GM12878 (cell line): ENCODE results near the gene ATXN2. TPM values are rescaled to one million over a fixed set of nuclear protein-coding genes. Genes with fewer than 3 reads are reported as not detected.

Experiments
- CBX3 ChIP-seq: fragments of 200-600 bp; sonication (generic); IDR thresholded peaks from 2 replicates; pipeline ENCODE4 v1.6.1; 2016; ENCODE audit warnings: low read depth, borderline replicate concordance
- CBX5 ChIP-seq: sonication (generic); IDR thresholded peaks from 2 replicates; pipeline ENCODE4 v1.6.1; 2016; ENCODE audit warnings: low read depth, moderate library complexity, mild to moderate bottlenecking, inconsistent platforms
- HDAC6 ChIP-seq: fragments of 200-600 bp; sonication (generic); IDR thresholded peaks from one replicate; pipeline ENCODE4 v1.8.0; 2017; ENCODE audit warnings: antibody characterized with exemption; ENCODE audit not compliant: unreplicated experiment
- IRF4 ChIP-seq: IDR thresholded peaks from 2 replicates; pipeline ENCODE4 v1.6.1; 2011; ENCODE audit warnings: low read depth, low read length
- PAX5 ChIP-seq: IDR thresholded peaks from 2 replicates; pipeline ENCODE4 v1.6.1; 2011; ENCODE audit warnings: low read depth, low read length, borderline replicate concordance
- RFX5 ChIP-seq: IDR thresholded peaks from 2 replicates; pipeline ENCODE4 v1.6.1; 2011; ENCODE audit warnings: low read depth, low read length, improper control_type of control experiment
- SMARCA5 ChIP-seq: fragments of 450-650 bp; IDR thresholded peaks from 2 replicates; pipeline ENCODE4 v1.6.1; 2017; ENCODE audit warnings: mild to moderate bottlenecking
- TBL1XR1 ChIP-seq: IDR thresholded peaks from 2 replicates; pipeline ENCODE4 v1.6.1; 2012; ENCODE audit warnings: low read depth, low read length, improper control_type of control experiment
- YY1 ChIP-seq: IDR thresholded peaks from 2 replicates; pipeline ENCODE4 v1.6.1; 2011; ENCODE audit warnings: low read depth, mild to moderate bottlenecking, low read length
- ZBED1 ChIP-seq: IDR thresholded peaks from 2 replicates; pipeline ENCODE4 v1.6.1; 2016; ENCODE audit warnings: borderline replicate concordance
- ZNF207 ChIP-seq: fragments of 450-650 bp; IDR thresholded peaks from 2 replicates; pipeline ENCODE4 v1.6.1; 2014; ENCODE audit warnings: antibody characterized with exemption, mild to moderate bottlenecking, borderline replicate concordance
- ZNF384 ChIP-seq: IDR thresholded peaks from 2 replicates; pipeline ENCODE4 v1.6.1; 2012; ENCODE audit warnings: low read depth, mild to moderate bottlenecking, low read length, improper control_type of control experiment, borderline replicate concordance
- ZSCAN29 ChIP-seq: fragments of 450-650 bp; IDR thresholded peaks from 2 replicates; pipeline ENCODE4 v1.6.1; 2017; ENCODE audit warnings: mild to moderate bottlenecking, moderate library complexity
- polyA plus RNA-seq, 11 experiments: library from polyadenylated mRNA; depleted of rRNA in 4 of 11; unstranded in 6 of 11; stranded (reverse) in 5 of 11; fragments of >200 nt; fragmentation: Nextera tagmentation in 4 of 11; fragmentation: Illumina TruSeq in 1 of 11; extraction: Ambion mirVana in 4 of 11; extraction: Trizol in 1 of 11; gene quantifications; 1 replicate in 1 of 11; 2 replicates in 10 of 11; pipeline versions ENCODE4 v1.2.1 to v1.2.3, GENCODE V29; 2011 to 2016; ENCODE audit warnings: inconsistent platforms in 2 of 11, missing spikeins in 2 of 11, low read depth in 1 of 11
- total RNA-seq, 4 experiments: library from RNA; depleted of rRNA in 3 of 4; stranded (reverse); fragments of >200 nt in 3 of 4; fragmentation: Illumina TruSeq in 1 of 4; extraction: Trizol in 1 of 4; gene quantifications; 2 replicates each; pipeline versions ENCODE4 v1.2.1 to v1.2.3, GENCODE V29; 2013 to 2021
- TF ChIP-seq, protein P1 (sequence below): fragments of 450-650 bp; IDR thresholded peaks from 2 replicates; pipeline ENCODE4 v1.6.1; 2016; ENCODE audit warnings: mild to moderate bottlenecking
- TF ChIP-seq, protein P2 (sequence below): fragments of 450-650 bp; IDR thresholded peaks from 2 replicates; pipeline ENCODE4 v1.6.1; 2016; ENCODE audit warnings: mild to moderate bottlenecking, moderate library complexity, borderline replicate concordance
- TF ChIP-seq, protein P3 (sequence below), 3 experiments: IDR thresholded peaks in 2 of 3; conservative IDR thresholded peaks in 1 of 3; 2 replicates each; pipeline ENCODE4 v1.5.1; 2011; ENCODE audit warnings: low read depth in 3 of 3, low read length in 3 of 3, mild to moderate bottlenecking in 3 of 3, control low read depth in 2 of 3, moderate library complexity in 2 of 3, inconsistent platforms in 1 of 3, mixed read lengths in 1 of 3; ENCODE audit not compliant: control insufficient read depth in 2 of 3, insufficient read depth in 1 of 3; ENCODE audit errors: extremely low read depth in 1 of 3
- TF ChIP-seq, protein P4 (sequence below): IDR thresholded peaks from 2 replicates; pipeline ENCODE4 v1.6.1; 2012; ENCODE audit warnings: low read depth, low read length, improper control_type of control experiment
- TF ChIP-seq, protein P5 (sequence below): IDR thresholded peaks from 2 replicates; pipeline ENCODE4 v1.6.1; 2011; ENCODE audit warnings: mild to moderate bottlenecking, low read depth, low read length, moderate library complexity; ENCODE audit not compliant: insufficient replicate concordance
- TF ChIP-seq, protein P6 (sequence below): fragments of 450-650 bp; conservative IDR thresholded peaks from 2 replicates; pipeline ENCODE4 v1.6.1; 2017; ENCODE audit warnings: mild to moderate bottlenecking, moderate library complexity

The ATXN2 gene
- total and polyA plus RNA-seq, 10 of the 15 experiments (the other 5 are each of a cell fraction or from before 2014, with no cell fraction given): 8.8 to 31.5 (median 19.0) TPM

DNA sequence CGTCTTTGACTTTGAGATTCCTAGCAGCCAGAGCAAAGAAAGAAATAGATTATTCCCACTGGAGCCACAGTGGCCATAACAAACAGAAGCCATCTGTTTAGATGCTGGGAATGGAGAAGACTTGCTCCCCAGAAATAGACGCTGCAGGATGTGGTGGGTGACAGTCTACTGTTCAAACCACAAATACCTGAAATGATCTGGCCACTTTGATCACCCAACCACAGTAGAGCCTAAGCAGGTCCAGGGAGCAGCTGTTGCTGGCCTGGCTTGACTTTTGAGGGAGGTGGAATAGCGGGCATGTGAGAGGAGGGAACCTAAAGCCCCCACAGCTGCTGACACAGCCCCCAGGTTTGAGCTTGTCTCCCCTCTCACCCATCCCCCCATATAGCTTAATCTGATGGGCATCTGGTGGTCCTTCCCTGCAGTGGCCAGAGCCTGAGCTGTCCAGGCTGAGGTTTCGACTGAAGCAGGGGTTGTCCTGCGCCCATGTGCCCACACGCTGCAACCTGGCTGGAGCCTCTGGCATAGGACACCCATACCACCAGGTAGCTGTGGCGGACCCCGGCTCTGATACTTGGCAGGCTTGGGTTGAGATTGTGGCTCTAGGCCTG, 154.7 kb downstream of the ATXN2 start (continued):
- TF ChIP-seq, protein P1, sequence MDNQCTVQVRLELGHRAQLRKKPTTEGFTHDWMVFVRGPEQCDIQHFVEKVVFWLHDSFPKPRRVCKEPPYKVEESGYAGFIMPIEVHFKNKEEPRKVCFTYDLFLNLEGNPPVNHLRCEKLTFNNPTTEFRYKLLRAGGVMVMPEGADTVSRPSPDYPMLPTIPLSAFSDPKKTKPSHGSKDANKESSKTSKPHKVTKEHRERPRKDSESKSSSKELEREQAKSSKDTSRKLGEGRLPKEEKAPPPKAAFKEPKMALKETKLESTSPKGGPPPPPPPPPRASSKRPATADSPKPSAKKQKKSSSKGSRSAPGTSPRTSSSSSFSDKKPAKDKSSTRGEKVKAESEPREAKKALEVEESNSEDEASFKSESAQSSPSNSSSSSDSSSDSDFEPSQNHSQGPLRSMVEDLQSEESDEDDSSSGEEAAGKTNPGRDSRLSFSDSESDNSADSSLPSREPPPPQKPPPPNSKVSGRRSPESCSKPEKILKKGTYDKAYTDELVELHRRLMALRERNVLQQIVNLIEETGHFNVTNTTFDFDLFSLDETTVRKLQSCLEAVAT: peak; percentile 46; the same call in 1 of the 2 replicates
- TF ChIP-seq, protein P2, sequence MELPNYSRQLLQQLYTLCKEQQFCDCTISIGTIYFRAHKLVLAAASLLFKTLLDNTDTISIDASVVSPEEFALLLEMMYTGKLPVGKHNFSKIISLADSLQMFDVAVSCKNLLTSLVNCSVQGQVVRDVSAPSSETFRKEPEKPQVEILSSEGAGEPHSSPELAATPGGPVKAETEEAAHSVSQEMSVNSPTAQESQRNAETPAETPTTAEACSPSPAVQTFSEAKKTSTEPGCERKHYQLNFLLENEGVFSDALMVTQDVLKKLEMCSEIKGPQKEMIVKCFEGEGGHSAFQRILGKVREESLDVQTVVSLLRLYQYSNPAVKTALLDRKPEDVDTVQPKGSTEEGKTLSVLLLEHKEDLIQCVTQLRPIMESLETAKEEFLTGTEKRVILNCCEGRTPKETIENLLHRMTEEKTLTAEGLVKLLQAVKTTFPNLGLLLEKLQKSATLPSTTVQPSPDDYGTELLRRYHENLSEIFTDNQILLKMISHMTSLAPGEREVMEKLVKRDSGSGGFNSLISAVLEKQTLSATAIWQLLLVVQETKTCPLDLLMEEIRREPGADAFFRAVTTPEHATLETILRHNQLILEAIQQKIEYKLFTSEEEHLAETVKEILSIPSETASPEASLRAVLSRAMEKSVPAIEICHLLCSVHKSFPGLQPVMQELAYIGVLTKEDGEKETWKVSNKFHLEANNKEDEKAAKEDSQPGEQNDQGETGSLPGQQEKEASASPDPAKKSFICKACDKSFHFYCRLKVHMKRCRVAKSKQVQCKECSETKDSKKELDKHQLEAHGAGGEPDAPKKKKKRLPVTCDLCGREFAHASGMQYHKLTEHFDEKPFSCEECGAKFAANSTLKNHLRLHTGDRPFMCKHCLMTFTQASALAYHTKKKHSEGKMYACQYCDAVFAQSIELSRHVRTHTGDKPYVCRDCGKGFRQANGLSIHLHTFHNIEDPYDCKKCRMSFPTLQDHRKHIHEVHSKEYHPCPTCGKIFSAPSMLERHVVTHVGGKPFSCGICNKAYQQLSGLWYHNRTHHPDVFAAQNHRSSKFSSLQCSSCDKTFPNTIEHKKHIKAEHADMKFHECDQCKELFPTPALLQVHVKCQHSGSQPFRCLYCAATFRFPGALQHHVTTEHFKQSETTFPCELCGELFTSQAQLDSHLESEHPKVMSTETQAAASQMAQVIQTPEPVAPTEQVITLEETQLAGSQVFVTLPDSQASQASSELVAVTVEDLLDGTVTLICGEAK: no peak
- TF ChIP-seq, protein P3, sequence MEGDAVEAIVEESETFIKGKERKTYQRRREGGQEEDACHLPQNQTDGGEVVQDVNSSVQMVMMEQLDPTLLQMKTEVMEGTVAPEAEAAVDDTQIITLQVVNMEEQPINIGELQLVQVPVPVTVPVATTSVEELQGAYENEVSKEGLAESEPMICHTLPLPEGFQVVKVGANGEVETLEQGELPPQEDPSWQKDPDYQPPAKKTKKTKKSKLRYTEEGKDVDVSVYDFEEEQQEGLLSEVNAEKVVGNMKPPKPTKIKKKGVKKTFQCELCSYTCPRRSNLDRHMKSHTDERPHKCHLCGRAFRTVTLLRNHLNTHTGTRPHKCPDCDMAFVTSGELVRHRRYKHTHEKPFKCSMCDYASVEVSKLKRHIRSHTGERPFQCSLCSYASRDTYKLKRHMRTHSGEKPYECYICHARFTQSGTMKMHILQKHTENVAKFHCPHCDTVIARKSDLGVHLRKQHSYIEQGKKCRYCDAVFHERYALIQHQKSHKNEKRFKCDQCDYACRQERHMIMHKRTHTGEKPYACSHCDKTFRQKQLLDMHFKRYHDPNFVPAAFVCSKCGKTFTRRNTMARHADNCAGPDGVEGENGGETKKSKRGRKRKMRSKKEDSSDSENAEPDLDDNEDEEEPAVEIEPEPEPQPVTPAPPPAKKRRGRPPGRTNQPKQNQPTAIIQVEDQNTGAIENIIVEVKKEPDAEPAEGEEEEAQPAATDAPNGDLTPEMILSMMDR (IDR thresholded peaks at IDR 0.05 in 2 of 3, conservative IDR thresholded peaks at IDR 0.05 in 1 of 3; ENCODE audit: control insufficient read depth in 2 of 3, extremely low read depth in 1 of 3, insufficient read depth in 1 of 3, low read depth in 3 of 3, low read length in 3 of 3): no peak
- TF ChIP-seq ZSCAN29: no peak
- TF ChIP-seq YY1: no peak
- TF ChIP-seq CBX3: no peak
- TF ChIP-seq, protein P4, sequence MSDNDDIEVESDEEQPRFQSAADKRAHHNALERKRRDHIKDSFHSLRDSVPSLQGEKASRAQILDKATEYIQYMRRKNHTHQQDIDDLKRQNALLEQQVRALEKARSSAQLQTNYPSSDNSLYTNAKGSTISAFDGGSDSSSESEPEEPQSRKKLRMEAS: no peak
- TF ChIP-seq, protein P5, sequence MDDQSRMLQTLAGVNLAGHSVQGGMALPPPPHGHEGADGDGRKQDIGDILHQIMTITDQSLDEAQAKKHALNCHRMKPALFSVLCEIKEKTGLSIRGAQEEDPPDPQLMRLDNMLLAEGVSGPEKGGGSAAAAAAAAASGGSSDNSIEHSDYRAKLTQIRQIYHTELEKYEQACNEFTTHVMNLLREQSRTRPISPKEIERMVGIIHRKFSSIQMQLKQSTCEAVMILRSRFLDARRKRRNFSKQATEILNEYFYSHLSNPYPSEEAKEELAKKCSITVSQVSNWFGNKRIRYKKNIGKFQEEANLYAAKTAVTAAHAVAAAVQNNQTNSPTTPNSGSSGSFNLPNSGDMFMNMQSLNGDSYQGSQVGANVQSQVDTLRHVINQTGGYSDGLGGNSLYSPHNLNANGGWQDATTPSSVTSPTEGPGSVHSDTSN: peak; percentile 28
- no peak for TF ChIP-seq ZNF207
- peak; percentile 96 for TF ChIP-seq TBL1XR1
- peak; percentile 98 for TF ChIP-seq PAX5
- TF ChIP-seq RFX5: no peak
- TF ChIP-seq CBX5: 0 out of 2 replicates have a peak, but pooled peaks have one; percentile 35
- TF ChIP-seq ZNF384: no peak
- peak; percentile 97 for TF ChIP-seq IRF4
- TF ChIP-seq SMARCA5: peak; percentile 96
- TF ChIP-seq, protein P6, sequence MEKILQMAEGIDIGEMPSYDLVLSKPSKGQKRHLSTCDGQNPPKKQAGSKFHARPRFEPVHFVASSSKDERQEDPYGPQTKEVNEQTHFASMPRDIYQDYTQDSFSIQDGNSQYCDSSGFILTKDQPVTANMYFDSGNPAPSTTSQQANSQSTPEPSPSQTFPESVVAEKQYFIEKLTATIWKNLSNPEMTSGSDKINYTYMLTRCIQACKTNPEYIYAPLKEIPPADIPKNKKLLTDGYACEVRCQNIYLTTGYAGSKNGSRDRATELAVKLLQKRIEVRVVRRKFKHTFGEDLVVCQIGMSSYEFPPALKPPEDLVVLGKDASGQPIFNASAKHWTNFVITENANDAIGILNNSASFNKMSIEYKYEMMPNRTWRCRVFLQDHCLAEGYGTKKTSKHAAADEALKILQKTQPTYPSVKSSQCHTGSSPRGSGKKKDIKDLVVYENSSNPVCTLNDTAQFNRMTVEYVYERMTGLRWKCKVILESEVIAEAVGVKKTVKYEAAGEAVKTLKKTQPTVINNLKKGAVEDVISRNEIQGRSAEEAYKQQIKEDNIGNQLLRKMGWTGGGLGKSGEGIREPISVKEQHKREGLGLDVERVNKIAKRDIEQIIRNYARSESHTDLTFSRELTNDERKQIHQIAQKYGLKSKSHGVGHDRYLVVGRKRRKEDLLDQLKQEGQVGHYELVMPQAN: peak; percentile 15; the same call in 1 of the 2 replicates
- TF ChIP-seq HDAC6: no peak
- TF ChIP-seq ZBED1: peak; percentile 93
